Stimulated activated memory B cell treated with anti-CD40 and anti-IgM and Interleukin-4, amounts not matched to agents 10 μg/mL and 1 μg/mL and 100 μg/mL, for 72 hours (primary cell): ENCODE data around the gene TIMM29.
A peak's percentile ranks its signal among the peaks of the same experiment; 100 is the strongest.
"Not testable (repeated sequence)": the region's sequence is repeated elsewhere in the genome, so short reads cannot be mapped to it uniquely, and the experiment has no call there.

Source experiments
- ATAC-seq: fragments of 150-1000 bp; cut with Tn5 transposase; 2 replicates; pipeline ENCODE4 v1.10.0; 2021
- H3K27ac Mint-ChIP-seq: one replicate; pipeline ENCODE4 v1.8.0; 2022; ENCODE audit warnings: mild to moderate bottlenecking, mixed read lengths
- H3K27me3 Mint-ChIP-seq: one replicate; pipeline ENCODE4 v1.8.0; 2022; ENCODE audit warnings: mixed read lengths
- H3K36me3 Mint-ChIP-seq: one replicate; pipeline ENCODE4 v1.8.0; 2022; ENCODE audit warnings: mixed read lengths
- H3K4me1 Mint-ChIP-seq: one replicate; pipeline ENCODE4 v1.8.0; 2022; ENCODE audit warnings: mixed read lengths
- H3K4me3 Mint-ChIP-seq: one replicate; pipeline ENCODE4 v1.8.0; 2022; ENCODE audit warnings: mild to moderate bottlenecking, moderate library complexity, mixed read lengths
- H3K9me3 Mint-ChIP-seq: one replicate; pipeline ENCODE4 v1.8.0; 2022; ENCODE audit warnings: mixed read lengths

TIMM29 gene

DNA sequence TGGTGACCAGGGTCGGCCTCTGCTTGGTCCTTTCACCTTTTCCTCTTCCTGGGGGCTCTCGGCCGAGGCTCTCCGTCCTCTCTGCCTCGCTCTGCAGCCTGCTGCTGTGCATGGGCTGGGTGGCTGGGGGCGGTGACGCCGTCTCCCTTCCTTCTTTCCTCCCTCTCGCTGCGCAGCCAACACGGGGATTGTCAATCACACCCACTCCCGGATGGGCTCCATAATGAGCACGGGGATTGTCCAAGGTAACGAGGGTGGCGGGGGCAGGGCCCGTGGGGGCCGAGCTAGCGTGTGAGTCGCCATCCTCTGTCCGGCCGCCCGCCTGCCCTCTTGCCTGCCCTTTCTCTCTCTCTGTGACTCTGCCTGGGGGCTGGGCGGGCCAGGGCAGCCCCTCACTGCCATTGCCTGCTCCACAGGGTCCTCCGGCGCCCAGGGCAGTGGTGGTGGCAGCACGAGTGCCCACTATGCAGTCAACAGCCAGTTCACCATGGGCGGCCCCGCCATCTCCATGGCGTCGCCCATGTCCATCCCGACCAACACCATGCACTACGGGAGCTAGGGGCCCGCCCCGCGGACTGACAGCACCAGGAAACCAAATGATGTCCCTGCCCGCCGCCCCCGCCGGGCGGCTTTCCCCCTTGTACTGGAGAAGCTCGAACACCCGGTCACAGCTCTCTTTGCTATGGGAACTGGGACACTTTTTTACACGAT is 7.3 kb upstream of the TIMM29 start:
- no peaks in the 10 kb centered on the region for H3K4me1 Mint-ChIP-seq
- H3K36me3 Mint-ChIP-seq = peaks cover 46% of the 10 kb centered on the region

GRCh38 chr19:10921910-10922637 is 6.5 kb upstream of the TIMM29 start:
- no peaks in the 10 kb centered on the region for H3K9me3 Mint-ChIP-seq
- H3K36me3 Mint-ChIP-seq = peaks cover 46% of the 10 kb centered on the region
- no peak overlapping the region for H3K4me3 Mint-ChIP-seq
- H3K4me1 Mint-ChIP-seq = peaks cover under 1% of the 10 kb centered on the region
- no peaks in the 10 kb centered on the region for H3K27me3 Mint-ChIP-seq
- no peak for ATAC-seq
- peak overlapping the region; percentile 28 for H3K27ac Mint-ChIP-seq

More for the DNA sequence above, 7.3 kb upstream of the TIMM29 start:
- no peaks in the 10 kb centered on the region for H3K27me3 Mint-ChIP-seq
- H3K27ac Mint-ChIP-seq = no peak overlapping the region
- peak; percentile 28 for ATAC-seq
- H3K9me3 Mint-ChIP-seq = no peaks in the 10 kb centered on the region
- no peak overlapping the region for H3K4me3 Mint-ChIP-seq

DNA sequence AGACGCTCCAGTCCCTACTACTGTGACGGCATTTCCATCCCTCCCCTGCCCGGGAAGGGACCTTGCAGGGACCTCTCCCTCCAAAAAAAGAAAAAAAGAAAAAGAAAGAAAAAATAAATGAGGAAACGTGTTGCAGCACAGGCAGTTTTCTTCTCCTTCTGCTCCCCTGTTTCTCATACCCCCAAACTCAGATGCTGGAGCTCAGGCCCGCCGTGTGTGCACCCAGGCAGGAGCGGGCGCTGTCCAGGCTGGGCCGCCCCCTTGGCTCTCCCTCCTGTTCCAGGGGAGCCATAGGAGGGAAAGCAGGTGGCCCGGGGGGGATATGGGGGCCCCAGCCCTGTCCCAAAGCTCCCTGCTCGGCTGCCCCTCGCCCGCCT is 6.0 kb upstream of the TIMM29 start:
- Mint-ChIP-seq H3K9me3 (no peaks in the 10 kb centered on the region), H3K27me3 (no peaks in the 10 kb centered on the region), H3K4me3 (no peak overlapping the region), H3K4me1 (peaks cover 6% of the 10 kb centered on the region), H3K36me3 (peaks cover 45% of the 10 kb centered on the region), H3K27ac (peak overlapping the region; percentile 28)
- no peak for ATAC-seq

GRCh38 chr19:10923260-10924112 is 5.1 kb upstream of the TIMM29 start:
- no peak overlapping the region for H3K4me3 Mint-ChIP-seq
- no peak for ATAC-seq
- H3K27me3 Mint-ChIP-seq = no peaks in the 10 kb centered on the region
- peaks cover 36% of the 10 kb centered on the region for H3K36me3 Mint-ChIP-seq
- H3K9me3 Mint-ChIP-seq = no peaks in the 10 kb centered on the region
- peaks cover 11% of the 10 kb centered on the region for H3K4me1 Mint-ChIP-seq
- no peak overlapping the region for H3K27ac Mint-ChIP-seq

DNA sequence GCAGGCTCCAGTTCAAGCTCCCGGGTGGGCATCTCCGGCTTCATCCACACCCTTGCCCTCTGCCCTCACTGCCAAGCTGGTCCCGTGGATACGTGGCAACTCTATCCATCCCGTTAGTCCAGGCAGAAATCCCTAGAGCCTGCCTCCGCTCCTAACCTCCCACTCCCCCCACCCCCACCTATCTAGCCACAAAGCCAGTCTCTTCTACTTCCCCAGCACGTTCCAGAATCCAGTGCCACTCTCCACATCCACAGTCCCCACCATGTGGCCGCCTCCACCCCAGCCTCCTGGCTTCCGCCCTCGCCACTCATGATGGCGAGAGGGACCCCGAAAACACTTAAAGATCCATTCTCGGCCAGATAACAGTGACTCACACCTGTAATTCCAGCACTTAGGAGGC is 4.0 kb upstream of the TIMM29 start:
- no peaks in the 10 kb centered on the region for H3K9me3 Mint-ChIP-seq
- H3K4me1 Mint-ChIP-seq = peaks cover 16% of the 10 kb centered on the region
- ATAC-seq = no peak
- no peak overlapping the region for H3K4me3 Mint-ChIP-seq
- peaks cover 28% of the 10 kb centered on the region for H3K36me3 Mint-ChIP-seq
- no peaks in the 10 kb centered on the region for H3K27me3 Mint-ChIP-seq
- H3K27ac Mint-ChIP-seq = peak overlapping the region; percentile 23

- ATAC-seq = peak; percentile 0
- Mint-ChIP-seq H3K27me3 (no peaks in the 10 kb centered on the region), H3K4me1 (peaks cover 18% of the 10 kb centered on the region), H3K27ac (peak overlapping the region; percentile 83), H3K9me3 (no peaks in the 10 kb centered on the region), H3K4me3 (peak overlapping the region; percentile 96), H3K36me3 (peaks cover 16% of the 10 kb centered on the region)
Observed at GRCh38 chr19:10927730-10928562, 665 bp upstream of the TIMM29 start.

DNA sequence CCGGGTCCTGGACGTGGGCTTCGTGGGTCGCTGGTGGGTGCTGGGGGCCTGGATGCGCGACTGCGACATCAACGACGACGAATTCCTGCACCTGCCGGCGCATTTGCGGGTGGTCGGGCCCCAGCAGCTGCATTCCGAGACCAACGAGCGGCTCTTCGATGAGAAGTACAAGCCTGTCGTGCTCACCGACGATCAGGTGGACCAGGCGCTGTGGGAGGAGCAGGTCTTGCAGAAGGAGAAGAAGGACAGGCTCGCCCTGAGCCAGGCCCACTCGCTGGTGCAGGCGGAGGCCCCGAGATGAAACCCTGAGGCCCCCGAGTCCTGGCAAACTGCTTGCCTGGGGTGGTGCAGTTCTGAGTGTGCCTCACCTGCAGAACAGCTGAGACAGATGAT is 787 bp downstream of the TIMM29 start:
- Mint-ChIP-seq H3K4me1 (peaks cover 18% of the 10 kb centered on the region), H3K27ac (peak overlapping the region; percentile 83), H3K27me3 (no peaks in the 10 kb centered on the region), H3K9me3 (no peaks in the 10 kb centered on the region), H3K36me3 (peaks cover 12% of the 10 kb centered on the region), H3K4me3 (peak overlapping the region; percentile 96)
- no peak for ATAC-seq

- no peak for ATAC-seq
- no peak overlapping the region for H3K4me3 Mint-ChIP-seq
- no peaks in the 10 kb centered on the region for H3K27me3 Mint-ChIP-seq
- H3K9me3 Mint-ChIP-seq = no peaks in the 10 kb centered on the region
- peaks cover 5% of the 10 kb centered on the region for H3K36me3 Mint-ChIP-seq
- H3K27ac Mint-ChIP-seq = no peak overlapping the region
- H3K4me1 Mint-ChIP-seq = peaks cover 6% of the 10 kb centered on the region
Observed at GRCh38 chr19:10935371-10936059, 6.9 kb downstream of the TIMM29 start.

GRCh38 chr19:10936661-10937084 is 8.1 kb downstream of the TIMM29 start:
- Mint-ChIP-seq H3K36me3 (peaks cover 5% of the 10 kb centered on the region), H3K4me3 (no peak overlapping the region), H3K4me1 (peaks cover 6% of the 10 kb centered on the region), H3K9me3 (no peaks in the 10 kb centered on the region), H3K27me3 (no peaks in the 10 kb centered on the region), H3K27ac (no peak overlapping the region)
- ATAC-seq = peak; percentile 60

DNA sequence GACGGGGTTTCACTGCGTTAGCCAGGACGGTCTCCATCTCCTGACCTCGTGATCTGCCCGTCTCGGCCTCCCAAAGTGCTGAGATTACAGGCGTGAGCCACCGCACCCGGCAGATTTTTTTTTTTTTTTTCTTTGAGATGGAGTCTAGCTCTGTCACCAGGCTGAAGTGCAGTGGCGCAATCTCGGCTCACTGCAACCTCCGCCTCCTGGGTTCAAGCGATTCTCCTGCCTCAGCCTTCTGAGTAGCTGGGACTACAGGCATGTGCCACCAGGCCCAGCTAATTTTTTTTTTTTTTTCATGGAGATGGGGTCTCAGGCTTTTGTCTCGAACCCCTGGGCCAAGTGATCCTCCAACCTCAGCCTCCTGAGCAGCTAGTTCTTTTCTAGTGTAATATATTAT is 13.0 kb downstream of the TIMM29 start:
- not testable (repeated sequence) for ATAC-seq, H3K36me3 Mint-ChIP-seq

GRCh38 chr19:10943412-10943811 is 14.8 kb downstream of the TIMM29 start:
- H3K27ac Mint-ChIP-seq, H3K4me3 Mint-ChIP-seq, H3K36me3 Mint-ChIP-seq, H3K9me3 Mint-ChIP-seq, H3K27me3 Mint-ChIP-seq, H3K4me1 Mint-ChIP-seq, ATAC-seq: not testable (repeated sequence)

More for the DNA sequence above, 13.0 kb downstream of the TIMM29 start:
- H3K9me3 Mint-ChIP-seq, H3K27ac Mint-ChIP-seq, H3K27me3 Mint-ChIP-seq, H3K4me1 Mint-ChIP-seq, H3K4me3 Mint-ChIP-seq: not testable (repeated sequence)

GRCh38 chr19:10945264-10945663 is 16.7 kb downstream of the TIMM29 start:
- no peaks in the 10 kb centered on the region for H3K36me3 Mint-ChIP-seq
- H3K27ac Mint-ChIP-seq = no peak overlapping the region
- no peaks in the 10 kb centered on the region for H3K27me3 Mint-ChIP-seq
- no peaks in the 10 kb centered on the region for H3K9me3 Mint-ChIP-seq
- no peaks in the 10 kb centered on the region for H3K4me1 Mint-ChIP-seq
- no peak for ATAC-seq
- no peak overlapping the region for H3K4me3 Mint-ChIP-seq

- ATAC-seq = no peak
- Mint-ChIP-seq H3K27ac (no peak overlapping the region), H3K4me1 (no peaks in the 10 kb centered on the region), H3K27me3 (no peaks in the 10 kb centered on the region), H3K36me3 (no peaks in the 10 kb centered on the region), H3K4me3 (no peak overlapping the region), H3K9me3 (no peaks in the 10 kb centered on the region)
Observed at GRCh38 chr19:10946958-10947657, 18.5 kb downstream of the TIMM29 start.

- H3K9me3 Mint-ChIP-seq = no peaks in the 10 kb centered on the region
Observed at GRCh38 chr19:10952809-10953208, 24.2 kb downstream of the TIMM29 start.

More at GRCh38 chr19:10952809-10953208, 24.2 kb downstream of the TIMM29 start:
- Mint-ChIP-seq H3K4me1 (peaks cover 9% of the 10 kb centered on the region), H3K36me3 (no peaks in the 10 kb centered on the region), H3K27me3 (no peaks in the 10 kb centered on the region), H3K4me3 (no peak overlapping the region), H3K27ac (no peak overlapping the region)
- no peak for ATAC-seq
